Measurements from ENCODE around the gene ELAVL3. TPM values are rescaled to one million over a fixed set of nuclear protein-coding genes. Genes with fewer than 3 reads are reported as not detected.
"Not testable (repeated sequence)": the region's sequence is repeated elsewhere in the genome, so short reads cannot be mapped to it uniquely, and the experiment has no call there.

The ELAVL3 gene
- total and polyA plus RNA-seq, 2 of the 4 experiments (the other 2 are of a cell fraction), result not detected

DNA sequence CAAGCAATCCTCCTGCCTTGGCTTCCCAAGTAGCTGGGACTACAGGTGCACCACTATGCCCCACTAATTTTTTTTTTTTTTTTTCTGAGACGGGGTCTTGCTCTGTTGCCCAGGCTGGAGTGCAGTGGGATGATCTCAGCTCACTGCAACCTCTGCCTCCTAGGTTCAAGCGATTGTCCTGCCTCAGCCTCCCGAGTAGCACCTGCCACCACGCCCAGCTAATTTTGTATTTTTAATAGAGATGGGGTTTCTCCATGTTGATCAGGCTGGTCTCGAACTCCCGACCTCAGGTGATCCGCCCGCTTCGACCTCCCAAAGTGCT lies 25.7 kb downstream of the ELAVL3 start:
- H3K36me3 ChIP-seq (ENCODE audit: control insufficient read depth, insufficient read depth, low read length); H3K56ac ChIP-seq (ENCODE audit: extremely low read depth, insufficient read depth, low read length); intact Hi-C loops (cut with micrococcal nuclease); H3K79me1 ChIP-seq (ENCODE audit: low read depth in 1 of 2, low read length in 2 of 2); H3K18ac ChIP-seq (ENCODE audit: low read depth, low read length); CTCF ChIA-PET; H3K4me2 ChIP-seq (ENCODE audit: low read depth, low read length); H4K20me1 ChIP-seq (ENCODE audit: insufficient read depth, low read length); H4K5ac ChIP-seq (ENCODE audit: low read depth, low read length); H3K14ac ChIP-seq (replicated peaks; ENCODE audit: low read depth, low read length); H2AK9ac ChIP-seq (replicated peaks; ENCODE audit: low read depth, low read length, poor library complexity); H2AFZ ChIP-seq (replicated peaks; ENCODE audit: low read length, poor library complexity); H3K27me3 ChIP-seq (ENCODE audit: control insufficient read depth, insufficient read depth, low read length); H2BK20ac ChIP-seq (ENCODE audit: low read depth, low read length); H3K9me3 ChIP-seq (ENCODE audit: control insufficient read depth, insufficient read depth, low read length); H2BK15ac ChIP-seq (ENCODE audit: low read depth, low read length); H3K4ac ChIP-seq (ENCODE audit: low read depth, low read length); ATAC-seq (ENCODE audit: low read depth); H4K8ac ChIP-seq (ENCODE audit: low read depth in 2 of 2, low read length in 2 of 2); H4K91ac ChIP-seq (ENCODE audit: insufficient read depth, low read depth, low read length); H2AK5ac ChIP-seq (ENCODE audit: low read depth, low read length); BruUV-seq (replicated peaks); H2BK120ac ChIP-seq (ENCODE audit: low read depth, low read length); H3K23ac ChIP-seq (ENCODE audit: low read depth, low read length); H3K4me3 ChIP-seq (ENCODE audit: insufficient read depth, low read depth, low read length); H3K9me1 ChIP-seq (ENCODE audit: insufficient read depth, low read length); POLR2A ChIA-PET (ENCODE audit: unreplicated experiment); H3K9ac ChIP-seq (ENCODE audit: low read depth, low read length); H3K27ac ChIP-seq (ENCODE audit: insufficient read depth, low read length); dilution Hi-C loops (cut with HindIII; ENCODE audit: low sequenced_read_pairs, unreplicated experiment); H3K4me1 ChIP-seq (ENCODE audit: control insufficient read depth, insufficient read depth, low read length); DNase-seq; H2BK5ac ChIP-seq (ENCODE audit: low read depth, low read length, poor library complexity, severe bottlenecking); in situ Hi-C loops (cut with MboI; ENCODE audit: low sequenced_read_pairs): not testable (repeated sequence)
- 92% methylated on average over 5 of the region's 9 CpGs; no CpG with 5 or more reads in 1 of the 2 experiments for WGBS, 2 experiments (ENCODE audit: extremely low coverage in 2 of 2, insufficient read length in 1 of 2)
